ENCODE data around the gene SLC66A1.

DNA sequence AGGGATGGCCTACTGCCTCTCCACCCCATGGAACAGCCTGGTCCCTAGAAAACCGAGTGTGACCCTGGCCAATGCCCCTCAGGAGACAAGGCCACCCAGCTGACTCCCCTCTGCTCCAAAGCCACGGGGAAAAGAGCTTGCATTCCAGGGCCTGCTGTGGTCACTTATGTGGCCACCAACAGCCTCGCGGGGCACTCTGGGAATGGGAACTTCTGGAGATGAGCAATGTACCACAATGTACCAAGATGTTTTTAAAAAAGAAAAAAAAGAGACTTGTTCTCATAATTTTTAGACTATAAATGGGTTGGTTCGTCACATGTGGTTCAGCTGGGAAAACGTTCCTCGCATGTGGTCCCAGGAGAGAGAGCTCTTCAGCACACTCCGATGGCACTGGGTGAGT, 62.8 kb downstream of the SLC66A1 start:
- TF ChIP-seq, protein P1, sequence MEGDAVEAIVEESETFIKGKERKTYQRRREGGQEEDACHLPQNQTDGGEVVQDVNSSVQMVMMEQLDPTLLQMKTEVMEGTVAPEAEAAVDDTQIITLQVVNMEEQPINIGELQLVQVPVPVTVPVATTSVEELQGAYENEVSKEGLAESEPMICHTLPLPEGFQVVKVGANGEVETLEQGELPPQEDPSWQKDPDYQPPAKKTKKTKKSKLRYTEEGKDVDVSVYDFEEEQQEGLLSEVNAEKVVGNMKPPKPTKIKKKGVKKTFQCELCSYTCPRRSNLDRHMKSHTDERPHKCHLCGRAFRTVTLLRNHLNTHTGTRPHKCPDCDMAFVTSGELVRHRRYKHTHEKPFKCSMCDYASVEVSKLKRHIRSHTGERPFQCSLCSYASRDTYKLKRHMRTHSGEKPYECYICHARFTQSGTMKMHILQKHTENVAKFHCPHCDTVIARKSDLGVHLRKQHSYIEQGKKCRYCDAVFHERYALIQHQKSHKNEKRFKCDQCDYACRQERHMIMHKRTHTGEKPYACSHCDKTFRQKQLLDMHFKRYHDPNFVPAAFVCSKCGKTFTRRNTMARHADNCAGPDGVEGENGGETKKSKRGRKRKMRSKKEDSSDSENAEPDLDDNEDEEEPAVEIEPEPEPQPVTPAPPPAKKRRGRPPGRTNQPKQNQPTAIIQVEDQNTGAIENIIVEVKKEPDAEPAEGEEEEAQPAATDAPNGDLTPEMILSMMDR (IDR thresholded peaks at IDR 0.05), result no peak
- TF ChIP-seq POLR2A (IDR thresholded peaks at IDR 0.05) (no peak), POLR2AphosphoS5 (IDR thresholded peaks at IDR 0.05) (no peak)

Measured in prostate gland (tissue), 2 donors.